Ovary (tissue), 3 donors: Measurements from ENCODE around the gene PAQR4.

ENCODE experiments used
- CTCF ChIP-seq, 3 donors: fragments of 450-650 bp in 2 of 3; fragments of 200-600 bp in 1 of 3; IDR thresholded peaks; one replicate each; pipeline versions ENCODE4 v1.5.1 to v1.8.0; 2016 to 2022; ENCODE audit warnings: antibody characterized with exemption in 3 of 3, mild to moderate bottlenecking in 1 of 3
- EP300 ChIP-seq: sonication (generic); formaldehyde crosslinking; IDR thresholded peaks from one replicate; pipeline ENCODE4 v1.6.1; 2017; ENCODE audit warnings: antibody characterized with exemption
- POLR2A ChIP-seq: fragments of 450-650 bp; IDR thresholded peaks from one replicate; pipeline ENCODE4 v1.6.1; 2017; ENCODE audit warnings: antibody characterized with exemption, mild to moderate bottlenecking, moderate library complexity
- donor health status: DM: no; HTN: no; CAD: no.

DNA sequence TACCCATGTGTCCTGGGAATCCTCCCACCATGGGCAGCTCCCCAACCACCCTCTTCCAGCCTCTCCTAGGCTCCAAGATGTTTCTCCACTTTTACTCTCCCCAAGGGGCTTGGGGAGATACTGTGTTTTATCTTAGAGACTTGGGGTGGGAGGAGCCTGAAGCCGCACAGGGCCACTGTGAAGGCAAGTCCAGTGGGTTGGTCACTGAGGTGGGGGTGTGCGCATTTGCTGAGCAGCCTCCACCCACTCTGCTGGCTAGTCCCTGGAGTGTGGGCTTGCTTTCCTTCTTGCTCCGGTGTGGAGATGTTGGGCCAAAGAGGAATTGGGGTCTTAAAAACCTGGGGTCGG lies 39.5 kb downstream of the PAQR4 start:
- TF ChIP-seq CTCF (IDR thresholded peaks at IDR 0.05): no peak
- no peak for TF ChIP-seq POLR2A
- no peak for TF ChIP-seq EP300
